Activated CD8-positive, alpha-beta memory T cell treated with anti-CD3 and anti-CD28 coated beads for 1 hour (primary cell): ENCODE measurements around the gene MFNG.

Experiments
- DNase-seq, 2 donors: peaks; one replicate each; pipeline ENCODE4 v3.0.0-alpha.2; 2020; ENCODE audit warnings: low read depth in 1 of 2; ENCODE audit errors: extremely low read depth in 1 of 2

Gene MFNG

DNA sequence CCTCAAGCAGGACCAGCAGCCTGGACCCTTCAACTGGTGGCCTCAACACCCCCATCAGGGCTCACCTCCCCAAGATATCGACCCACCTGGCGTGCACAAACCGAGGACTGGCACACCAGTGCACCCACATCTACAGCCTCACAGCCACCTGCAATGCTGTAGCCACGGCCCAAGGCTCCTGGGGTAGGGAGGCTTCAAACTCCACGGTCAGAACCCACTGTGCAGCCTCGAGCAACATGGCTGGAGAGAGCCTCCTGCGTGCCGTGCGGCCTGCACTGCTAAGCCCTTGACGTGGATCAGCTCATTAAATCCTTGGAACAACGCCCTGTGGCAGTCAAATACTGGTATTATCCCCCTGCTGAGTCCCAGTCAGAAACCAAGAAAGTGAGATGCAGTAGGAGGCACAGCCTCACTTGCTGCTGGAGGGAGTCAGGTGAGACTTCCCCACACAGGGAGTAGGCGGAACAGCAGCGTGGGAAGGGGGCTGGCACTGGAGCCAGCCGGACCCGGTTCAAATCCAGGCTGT is 28.4 kb upstream of the MFNG start:
- DNase-seq, result no peak

DNA sequence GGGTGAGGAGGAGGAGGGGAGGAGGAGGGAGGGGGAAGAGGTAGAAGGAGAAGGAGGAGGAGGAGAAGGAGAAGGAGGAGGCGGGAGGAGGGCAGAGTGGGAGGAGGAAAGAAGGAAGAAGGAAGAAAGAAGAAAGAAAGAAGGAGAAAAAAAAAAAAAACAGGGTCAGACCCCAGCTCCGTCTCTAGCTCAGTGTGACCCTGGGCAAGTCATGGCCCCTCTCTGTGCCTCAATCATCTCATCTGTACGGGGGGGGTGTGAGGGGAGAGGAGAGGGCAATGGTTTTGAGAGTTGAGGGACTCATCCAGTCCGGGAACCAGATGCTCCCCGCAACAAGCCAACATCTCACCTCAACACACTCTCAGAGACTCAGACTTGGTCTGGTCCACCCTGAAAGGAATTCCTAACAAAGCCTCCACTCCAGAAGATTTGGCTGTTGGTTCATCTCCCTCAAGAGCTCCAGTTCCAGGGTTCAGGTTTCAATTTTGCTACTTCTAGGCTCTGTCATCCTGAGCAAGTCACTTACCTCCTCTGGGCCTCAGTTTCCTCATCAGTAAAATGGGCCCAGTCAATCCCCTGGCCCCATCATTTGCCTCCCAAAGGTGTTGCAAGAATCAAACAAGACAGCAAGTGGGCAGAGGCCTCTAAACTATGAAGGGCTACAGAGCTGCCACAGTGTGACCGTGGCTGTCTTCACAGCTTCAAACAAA is 25.4 kb upstream of the MFNG start:
- DNase-seq, result no peak

DNA sequence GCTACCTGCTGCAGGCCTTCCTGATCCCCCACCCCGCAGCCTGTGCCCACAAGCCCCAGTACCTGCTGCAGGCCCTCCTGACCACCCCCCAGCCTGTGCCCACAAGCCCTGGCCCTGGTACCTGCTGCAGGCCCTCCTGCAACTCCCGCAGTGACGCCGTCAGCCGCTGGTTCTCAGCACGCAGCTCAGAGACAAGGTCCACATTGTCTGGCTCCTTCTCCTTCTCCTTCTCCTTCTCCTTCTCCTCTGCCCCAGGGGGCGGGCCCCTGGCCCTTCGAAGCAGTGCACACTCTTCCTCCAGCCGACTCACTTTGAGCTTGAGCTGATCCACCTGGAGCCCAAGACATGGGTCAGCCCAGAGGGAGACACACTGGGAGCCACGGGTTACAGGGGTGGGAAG is 23.9 kb upstream of the MFNG start:
- no peak for DNase-seq

DNA sequence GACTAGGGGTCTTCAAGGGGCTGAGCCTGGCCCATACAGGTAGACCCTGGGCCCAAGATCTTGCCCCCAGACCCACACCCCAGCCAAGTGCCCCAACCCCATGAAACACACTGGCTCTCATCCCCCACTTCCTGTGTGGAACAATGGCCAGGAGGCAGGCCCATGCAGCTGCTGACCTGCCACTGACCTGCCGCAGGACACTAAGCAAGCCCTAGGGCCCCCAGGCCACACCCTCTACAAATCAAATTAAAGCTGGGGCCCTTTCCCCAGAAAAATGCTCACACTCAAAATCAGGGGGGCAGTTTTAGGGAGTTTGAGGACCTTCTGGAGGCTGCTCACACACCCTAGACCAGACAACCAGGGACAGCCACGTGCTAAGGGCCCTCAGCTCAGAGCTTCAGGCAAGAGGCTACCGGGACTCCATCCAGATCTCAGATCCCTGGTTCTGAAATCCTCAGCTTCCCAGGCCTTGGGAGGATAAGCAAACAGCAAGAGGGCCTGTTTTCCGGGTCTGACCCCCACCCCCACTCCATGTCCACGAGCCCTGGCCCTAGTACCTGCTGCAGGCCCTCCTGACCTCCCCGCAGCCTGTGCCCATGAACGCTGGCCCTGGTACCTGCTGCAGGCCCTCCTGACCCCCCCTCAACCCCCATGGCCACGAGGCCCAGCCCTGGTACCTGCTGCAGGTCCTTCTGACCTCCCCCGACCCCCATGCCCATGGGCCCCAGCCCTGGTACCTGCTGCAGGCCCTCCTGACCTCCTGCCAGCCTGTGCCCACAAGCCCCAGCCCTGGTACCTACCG is 23.1 kb upstream of the MFNG start:
- DNase-seq, result no peak

DNA sequence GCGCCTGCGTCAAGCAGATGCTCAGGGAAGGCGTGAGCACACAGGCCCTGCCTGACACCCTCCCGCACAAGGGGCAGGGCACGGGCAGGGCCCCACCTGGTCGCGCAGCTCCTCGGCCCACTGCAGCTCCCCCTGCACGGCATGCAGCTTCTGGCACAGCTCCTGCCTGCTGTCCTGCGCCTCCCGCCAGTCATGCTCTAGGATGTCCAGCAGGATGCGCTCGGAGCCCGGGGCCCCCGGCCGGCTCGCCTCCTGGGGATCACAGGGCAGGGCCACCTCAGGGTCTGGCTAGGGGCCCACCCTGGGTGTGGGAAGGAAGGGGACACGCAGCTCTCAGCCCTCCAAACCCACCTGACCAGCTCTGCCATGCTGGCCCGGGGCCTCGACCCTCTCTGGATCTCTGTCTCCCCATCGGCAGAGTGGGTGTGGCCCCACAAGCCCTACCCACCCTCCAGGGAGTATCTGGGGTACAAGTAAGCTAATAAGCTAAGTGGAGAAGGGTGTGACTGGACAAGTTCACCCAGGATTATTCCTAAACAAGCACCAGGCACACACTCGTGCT is 22.3 kb upstream of the MFNG start:
- no peak for DNase-seq

DNA sequence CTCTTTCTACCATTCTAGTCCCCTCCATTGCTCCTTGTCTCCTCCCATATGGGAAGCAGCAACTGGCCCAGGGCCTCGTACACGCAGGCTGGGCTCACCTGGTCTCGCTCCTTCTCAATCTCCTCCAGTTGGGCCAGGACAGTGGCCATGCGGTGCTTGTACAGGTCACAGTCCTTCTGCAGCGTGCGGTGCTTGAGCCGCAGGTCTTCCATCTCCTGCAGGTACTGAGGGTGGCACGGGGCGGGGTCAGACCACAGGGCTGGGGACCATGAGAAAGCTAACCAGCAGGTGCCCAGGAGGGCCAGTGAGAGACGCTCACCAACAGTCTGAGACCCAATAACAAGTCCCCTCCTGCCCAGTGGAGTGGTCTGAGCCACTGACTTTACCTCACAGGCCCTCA is 21.5 kb upstream of the MFNG start:
- DNase-seq, result no peak

DNA sequence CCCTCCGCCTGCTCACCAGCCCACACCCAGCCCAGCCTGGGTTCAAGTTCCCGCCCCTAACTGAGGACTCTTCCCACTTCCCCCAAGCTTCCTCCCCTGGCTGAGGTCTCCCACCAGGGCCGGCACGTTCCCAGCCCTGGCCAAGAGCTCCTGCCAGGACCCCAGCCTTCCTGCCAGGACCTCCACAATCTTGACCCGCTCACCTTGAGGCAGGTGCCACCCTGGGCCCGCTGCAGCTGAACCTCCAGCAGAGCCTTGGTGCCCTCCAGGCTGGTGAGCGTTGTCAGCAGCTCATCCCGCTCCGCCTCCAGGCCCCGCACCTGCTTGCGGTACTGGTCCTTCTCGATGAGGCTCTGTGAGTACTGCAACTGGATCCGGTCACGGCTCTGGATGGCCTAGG is 19.8 kb upstream of the MFNG start:
- DNase-seq, result no peak

DNA sequence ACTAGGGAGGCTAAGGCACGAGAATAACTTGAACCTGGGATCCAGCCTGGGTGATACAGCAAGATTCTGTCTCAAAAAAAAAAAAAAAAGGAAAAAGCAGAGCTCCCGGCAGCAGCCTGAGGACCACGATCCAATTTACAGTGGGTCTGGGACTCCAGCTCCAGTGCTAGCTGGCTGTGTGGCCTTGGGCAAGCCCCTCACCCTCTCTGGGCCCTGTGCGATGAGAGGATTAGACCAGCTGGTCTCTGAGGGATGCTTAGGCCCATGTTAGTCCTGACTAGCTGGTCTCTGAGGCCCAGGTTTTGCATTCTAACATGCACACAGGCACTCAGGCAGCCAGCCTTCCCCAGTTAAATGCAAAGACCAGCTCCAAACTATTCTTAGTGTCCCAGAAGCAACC is 19.4 kb upstream of the MFNG start:
- DNase-seq, result no peak

DNA sequence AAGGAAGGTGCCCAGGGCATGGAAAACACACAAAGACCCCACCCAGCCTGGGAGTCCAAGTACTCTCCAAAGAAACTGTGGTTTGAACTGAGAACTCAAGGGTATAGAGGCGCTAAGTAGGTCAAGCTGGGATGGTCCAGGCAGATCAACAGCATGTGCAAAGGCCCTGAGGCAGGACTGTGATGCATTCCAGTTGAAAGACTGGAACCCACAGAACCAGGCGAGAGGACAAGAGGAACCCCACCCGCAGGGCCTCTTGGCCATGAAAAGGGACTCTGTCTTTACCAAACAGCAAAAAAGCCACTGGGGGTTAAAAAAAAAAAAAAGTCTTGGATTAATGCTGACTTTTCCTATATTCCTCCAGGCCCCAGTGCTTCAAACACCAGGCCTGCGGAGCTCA is 18.8 kb upstream of the MFNG start:
- no peak for DNase-seq

DNA sequence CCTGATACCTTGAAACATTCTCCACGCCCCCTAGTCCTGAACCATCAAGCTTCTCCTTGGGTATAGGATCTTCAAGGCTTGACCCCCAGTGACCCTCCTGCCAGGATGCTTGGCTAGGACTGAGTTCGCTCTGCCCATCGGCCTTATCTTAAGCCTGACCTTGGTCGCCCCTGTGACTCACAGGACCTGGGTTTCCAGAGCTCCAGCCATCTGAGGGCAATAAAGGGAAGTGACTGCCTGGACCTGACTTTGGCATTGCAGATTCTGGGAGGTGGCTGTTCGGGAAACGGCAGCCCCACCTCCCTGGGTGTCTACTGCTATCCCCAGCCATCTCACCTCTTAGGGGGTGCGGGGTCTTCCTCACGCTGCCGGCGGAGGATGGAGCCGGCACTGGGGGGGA is 17.7 kb upstream of the MFNG start:
- no peak for DNase-seq

DNA sequence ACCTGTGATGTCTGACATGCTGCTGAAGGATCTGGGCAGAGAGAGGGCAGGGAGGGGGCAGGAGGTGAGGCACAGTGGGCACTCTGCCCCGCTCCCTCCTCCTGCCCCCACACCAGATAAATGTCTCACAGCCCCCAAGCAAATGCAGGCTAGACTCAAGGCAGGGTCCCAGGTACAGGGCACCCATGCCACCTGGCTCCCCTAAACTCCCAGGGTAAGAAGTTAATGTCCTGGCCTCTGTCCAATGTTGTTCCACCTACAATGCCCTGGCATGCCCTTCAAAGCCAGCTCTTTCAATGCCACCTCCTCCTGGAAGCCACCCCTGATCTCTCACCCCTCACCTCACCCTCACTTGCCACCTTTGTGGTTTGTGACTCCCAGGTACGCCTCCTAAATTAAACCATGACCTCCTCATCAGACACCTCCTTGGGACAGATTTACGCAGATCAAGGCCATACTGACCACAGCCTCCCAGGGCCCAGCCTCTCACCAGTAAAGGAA is 17.0 kb upstream of the MFNG start:
- DNase-seq, result no peak

DNA sequence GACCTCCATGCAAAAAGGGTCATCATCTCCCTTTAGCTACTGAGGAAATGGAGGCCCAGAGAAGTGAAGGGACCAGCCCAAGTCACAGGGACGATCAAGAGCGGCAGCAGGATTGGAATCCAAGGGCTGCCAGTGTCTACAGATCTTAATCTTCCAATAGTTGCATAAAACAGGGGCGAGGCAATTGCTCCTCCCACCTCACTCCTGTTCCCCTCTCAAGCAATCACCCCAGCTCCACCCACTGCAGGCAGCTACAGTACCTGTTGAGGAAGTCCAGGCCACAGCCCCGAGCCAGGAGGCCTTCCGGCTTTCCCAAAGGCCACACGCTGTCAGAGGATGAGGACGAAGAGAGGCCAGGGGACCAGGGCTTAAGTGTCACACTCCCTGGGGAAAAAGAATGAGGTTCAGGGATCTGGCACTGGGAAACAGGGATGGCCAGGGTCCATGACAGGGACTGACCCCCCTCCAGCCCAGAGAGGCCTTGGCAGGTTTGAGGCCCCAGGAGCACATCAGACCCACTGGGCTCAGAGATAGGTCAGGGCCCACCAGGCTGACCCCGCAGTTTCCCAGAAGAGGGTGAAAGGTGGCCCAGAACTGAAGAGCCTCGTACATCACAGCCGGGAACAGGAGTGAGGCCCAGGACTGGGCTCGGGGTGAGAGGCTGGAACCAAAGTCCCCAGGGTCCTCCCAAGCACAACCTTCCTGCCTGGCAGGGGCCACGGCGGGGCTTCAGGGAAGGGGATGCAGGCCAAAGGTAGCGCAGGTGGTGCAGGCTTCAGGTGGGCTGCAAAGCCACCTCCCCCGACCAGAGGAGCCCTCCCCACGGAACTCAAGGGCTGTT is 16.4 kb upstream of the MFNG start:
- no peak for DNase-seq

DNA sequence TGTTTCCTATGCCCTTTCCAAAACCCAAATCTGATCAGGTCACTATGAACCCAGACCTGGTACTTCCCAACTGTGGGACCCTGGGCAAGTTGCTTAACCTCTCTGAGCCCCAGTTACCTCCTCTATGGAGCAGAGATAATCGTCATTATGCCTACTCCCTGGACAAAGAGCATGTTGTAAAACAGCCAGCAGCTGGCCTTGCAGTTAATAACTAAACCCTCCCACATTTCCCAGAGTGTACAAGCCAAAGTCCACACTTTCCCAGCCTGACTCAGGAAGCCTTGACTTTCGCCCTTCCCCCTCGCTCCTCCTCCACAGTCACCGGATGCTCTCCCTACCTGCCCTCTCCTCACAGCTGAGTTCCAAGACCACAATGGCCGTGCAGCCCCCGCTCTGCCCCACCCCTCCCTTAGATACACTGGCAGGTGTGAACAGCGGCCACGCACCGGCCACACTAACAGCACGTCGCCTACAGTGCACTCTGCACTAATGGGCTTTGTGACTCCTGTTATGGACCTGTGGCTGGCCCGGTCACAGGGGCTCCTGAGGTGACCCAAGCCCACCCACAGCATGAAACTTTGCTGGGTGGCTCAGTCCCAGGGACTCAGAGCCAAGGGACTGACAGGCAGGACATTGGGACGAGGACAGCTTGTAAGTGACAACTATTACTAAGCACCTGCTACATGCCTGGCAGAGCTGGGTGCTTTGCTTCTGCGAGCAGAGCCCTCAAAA is 15.6 kb upstream of the MFNG start:
- DNase-seq, result no peak

DNA sequence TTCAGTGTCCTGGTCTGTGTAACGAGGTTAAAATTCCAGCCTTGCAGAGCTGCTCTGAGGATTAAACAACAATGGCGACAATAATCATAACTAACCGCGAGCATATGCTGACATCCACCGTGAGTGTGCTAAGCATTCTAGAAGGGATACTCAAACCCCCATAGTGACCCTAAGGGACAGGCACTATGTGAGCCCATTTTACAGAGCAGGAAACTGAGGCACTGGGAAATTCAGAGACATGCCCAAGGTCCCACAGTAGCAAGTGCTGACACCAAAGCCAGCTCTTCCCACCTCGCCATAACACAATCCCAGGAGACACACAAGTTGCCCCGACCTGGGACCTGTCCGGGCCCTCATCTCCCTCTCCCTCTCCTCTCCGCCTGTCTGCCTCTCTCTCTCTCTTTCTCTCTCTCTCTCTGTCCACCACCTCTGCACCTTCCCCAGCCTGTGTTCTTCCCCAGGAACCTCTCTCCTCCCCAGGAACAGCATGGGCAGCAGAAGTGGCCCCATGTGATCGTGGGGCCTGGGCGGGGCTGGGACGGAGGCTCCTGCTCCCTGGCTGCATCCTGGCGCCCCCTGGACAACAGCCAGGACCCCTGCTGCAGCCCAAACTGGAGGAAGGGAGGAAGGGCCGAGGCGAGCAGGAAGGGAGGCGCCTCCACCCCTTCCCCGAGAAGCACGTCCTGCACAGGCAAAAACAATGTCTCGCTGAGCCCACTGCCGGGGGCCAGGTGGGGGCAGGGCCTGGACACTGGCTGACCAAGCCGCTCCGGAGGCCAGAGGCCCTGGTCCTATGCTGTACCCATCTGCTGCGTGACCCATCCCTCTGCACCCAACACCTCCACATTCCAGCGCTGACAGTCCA is 14.8 kb upstream of the MFNG start:
- no peak for DNase-seq

DNA sequence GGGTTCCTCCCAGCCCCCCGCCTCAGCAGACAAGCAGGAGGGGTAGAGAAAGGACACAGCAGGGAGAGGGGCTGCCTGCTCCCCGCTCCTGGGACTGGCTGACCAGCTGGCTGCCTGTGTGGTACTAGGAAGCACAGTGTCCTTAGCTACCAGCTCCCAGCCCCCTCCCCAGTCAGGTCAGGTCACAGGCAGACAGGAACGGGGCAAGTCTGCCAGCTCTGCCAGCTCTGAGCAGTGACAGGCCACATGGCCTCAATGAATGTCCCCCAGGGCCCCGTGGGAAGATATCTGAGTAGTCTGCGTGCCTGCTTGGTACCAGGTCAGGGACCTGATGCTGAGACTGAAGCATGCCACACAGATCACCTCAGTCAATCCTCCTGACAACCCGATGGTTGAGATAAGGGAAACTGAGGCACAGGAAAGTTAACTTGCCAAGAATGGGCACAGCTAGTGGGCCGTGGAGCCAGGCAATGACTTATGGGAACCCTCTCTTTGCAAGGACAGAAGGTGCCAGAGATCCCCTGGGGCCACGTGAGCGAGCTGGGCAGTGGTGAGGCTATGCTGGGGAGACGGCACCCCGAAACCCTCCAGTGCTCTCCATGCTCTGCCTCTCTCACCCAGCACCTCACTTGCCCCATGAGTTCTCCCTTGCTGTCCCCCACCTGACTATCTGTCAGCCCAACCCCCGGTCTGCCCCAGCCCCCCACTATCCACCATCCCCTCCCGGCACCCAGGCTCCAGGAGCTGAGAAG is 13.8 kb upstream of the MFNG start:
- DNase-seq, result no peak

DNA sequence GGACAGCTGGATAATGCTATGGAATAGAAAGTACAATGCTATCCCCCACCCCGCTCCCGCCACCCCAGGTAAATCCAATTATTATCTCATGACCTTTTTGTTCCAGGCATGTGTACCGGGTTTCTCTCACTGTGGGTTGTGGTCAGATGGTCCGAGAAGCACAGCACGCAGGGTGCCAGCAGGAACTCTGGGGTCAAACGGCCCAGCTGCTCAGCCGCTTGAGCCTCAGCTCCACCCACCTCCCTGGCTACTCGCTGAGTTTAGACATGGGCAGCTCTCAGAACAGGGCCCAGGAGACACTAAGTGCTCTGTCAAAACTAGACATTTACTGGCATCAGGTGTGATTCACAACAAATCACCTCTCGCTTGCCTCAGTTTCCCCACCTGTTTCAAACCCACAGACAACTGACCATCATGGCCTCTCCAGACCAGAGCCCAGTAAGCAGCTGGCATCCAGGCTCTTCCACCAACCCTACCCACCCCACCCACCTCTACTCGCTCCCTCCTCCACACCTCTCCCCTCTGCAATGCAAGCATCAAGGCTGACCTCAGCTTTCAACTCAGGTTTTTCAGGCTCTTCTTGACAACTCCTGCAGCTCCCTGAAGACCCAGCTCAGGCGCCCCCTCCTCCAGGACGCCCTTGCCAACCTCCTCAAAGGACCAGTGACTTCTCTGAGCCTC is 13.0 kb upstream of the MFNG start:
- no peak for DNase-seq

DNA sequence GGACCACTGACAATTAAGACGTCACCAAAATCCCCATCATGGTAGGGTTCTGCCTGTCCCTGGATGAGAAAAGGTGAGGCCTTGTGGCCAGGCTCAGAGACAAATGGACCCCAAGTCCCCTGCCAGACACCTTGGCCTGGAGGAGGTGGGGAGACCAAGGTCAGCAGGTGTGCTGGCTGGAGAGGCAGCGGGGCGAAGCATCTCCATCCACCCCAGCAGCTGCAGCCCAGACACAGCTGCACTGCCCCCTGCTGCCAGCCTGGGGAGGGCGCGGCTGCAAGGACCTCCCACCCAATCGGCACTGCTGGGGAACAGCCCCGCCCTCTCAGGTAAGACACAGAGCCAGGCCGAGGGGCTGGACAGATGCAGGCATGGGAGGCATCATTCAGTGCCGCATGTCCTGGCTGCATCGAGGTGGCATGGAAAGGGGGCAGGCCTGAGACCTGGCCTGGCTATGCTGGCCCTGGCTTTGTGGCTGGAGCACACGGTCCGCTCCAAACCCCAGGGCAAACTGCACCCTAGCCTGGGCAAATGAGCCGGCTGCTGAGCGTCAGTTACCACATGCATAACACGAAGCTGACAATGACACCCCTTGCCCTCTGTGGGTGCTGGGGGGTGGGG is 12.2 kb upstream of the MFNG start:
- DNase-seq, result peak; percentile 27 to 54
